ENCODE measurements around the gene CFDP1.

Gene CFDP1

GRCh38 chr16:75309899-75310430 is 123.3 kb downstream of the CFDP1 start:
- TF ChIP-seq Cebpa-rat (IDR thresholded peaks at IDR 0.05) = no peak
- Histone ChIP-seq H4K20me1 (peaks cover 32 to 100% (median 83%) of the 10 kb centered on the region in 11 experiments; a peak in 21 of 22 replicates), H3K4me1 (peaks cover 9 to 19% (median 15%) of the 10 kb centered on the region in 10 experiments), H3K9ac (no peak overlapping the region), H3K4me2 (no peak overlapping the region), H3K27ac (no peak overlapping the region), H3K27me3 (peaks cover 0 to 100% (median 0%) of the 10 kb centered on the region in 11 experiments; a peak in 10 of 22 replicates), H3K9me3 (replicated peaks in 1 of 11) (no peaks in the 10 kb centered on the region; a peak in 1 of 22 replicates), H3K36me3 (peaks cover 4 to 40% (median 15%) of the 10 kb centered on the region in 11 experiments; a peak in 17 of 22 replicates), H3K4me3 (no peak overlapping the region)

- no peaks in the 10 kb centered on the region; a peak in 1 of 22 replicates for H3K9me3 ChIP-seq (replicated peaks in 1 of 11)
- peaks cover 12 to 45% (median 20%) of the 10 kb centered on the region in 11 experiments for H3K36me3 ChIP-seq
- no peak overlapping the region for H3K4me3 ChIP-seq
- H3K27me3 ChIP-seq = peaks cover 0 to 100% (median 0%) of the 10 kb centered on the region in 11 experiments; a peak in 10 of 22 replicates
- H3K4me1 ChIP-seq = peaks cover 13 to 25% (median 20%) of the 10 kb centered on the region in 10 experiments
- peaks cover 36 to 100% (median 89%) of the 10 kb centered on the region in 11 experiments; a peak in 21 of 22 replicates for H4K20me1 ChIP-seq
- H3K27ac ChIP-seq = no peak overlapping the region
- H3K4me2 ChIP-seq = no peak overlapping the region
- no peak overlapping the region for H3K9ac ChIP-seq
- TF ChIP-seq Cebpa-rat (IDR thresholded peaks at IDR 0.05) = no peak
Measured at GRCh38 chr16:75309156-75309555, 124.1 kb downstream of the CFDP1 start.

GRCh38 chr16:75308011-75308410 is 125.3 kb downstream of the CFDP1 start:
- no peak overlapping the region for H3K4me3 ChIP-seq
- H3K4me1 ChIP-seq = peaks cover 13 to 25% (median 20%) of the 10 kb centered on the region in 10 experiments
- H4K20me1 ChIP-seq = peaks cover 35 to 99% (median 80%) of the 10 kb centered on the region in 11 experiments; a peak in 21 of 22 replicates
- no peak overlapping the region for H3K4me2 ChIP-seq
- TF ChIP-seq Cebpa-rat (IDR thresholded peaks at IDR 0.05) = no peak
- no peaks in the 10 kb centered on the region; a peak in 1 of 22 replicates for H3K9me3 ChIP-seq (replicated peaks in 1 of 11)
- H3K9ac ChIP-seq = no peak overlapping the region
- peaks cover 17 to 42% (median 22%) of the 10 kb centered on the region in 11 experiments for H3K36me3 ChIP-seq
- H3K27ac ChIP-seq = no peak overlapping the region
- peaks cover 0 to 100% (median 0%) of the 10 kb centered on the region in 11 experiments; a peak in 10 of 22 replicates for H3K27me3 ChIP-seq

GRCh38 chr16:75307506-75307905 is 125.8 kb downstream of the CFDP1 start:
- TF ChIP-seq Cebpa-rat (IDR thresholded peaks at IDR 0.05) = no peak
- Histone ChIP-seq H3K36me3 (peaks cover 19 to 42% (median 27%) of the 10 kb centered on the region in 11 experiments), H3K27me3 (peaks cover 0 to 100% (median 0%) of the 10 kb centered on the region in 11 experiments; a peak in 10 of 22 replicates), H3K4me3 (no peak overlapping the region), H3K27ac (no peak overlapping the region), H3K4me1 (peaks cover 13 to 25% (median 20%) of the 10 kb centered on the region in 10 experiments), H3K4me2 (no peak overlapping the region), H3K9me3 (replicated peaks in 1 of 11) (no peaks in the 10 kb centered on the region; a peak in 1 of 22 replicates), H3K9ac (no peak overlapping the region), H4K20me1 (peaks cover 33 to 99% (median 75%) of the 10 kb centered on the region in 11 experiments; a peak in 21 of 22 replicates)

- Histone ChIP-seq H3K4me3 (no peak overlapping the region), H3K27ac (peak overlapping the region in 1 of 11 experiments; percentile 17; a peak in 1 of 22 replicates), H3K4me2 (peak overlapping the region in 10 of 11 experiments; percentile 28 to 68 (median 59); a peak in 17 of 22 replicates), H3K9ac (no peak overlapping the region), H3K4me1 (peaks cover 13 to 25% (median 20%) of the 10 kb centered on the region in 10 experiments), H4K20me1 (peaks cover 25 to 99% (median 73%) of the 10 kb centered on the region in 11 experiments; a peak in 21 of 22 replicates), H3K36me3 (peaks cover 24 to 47% (median 40%) of the 10 kb centered on the region in 11 experiments), H3K9me3 (replicated peaks in 1 of 11) (no peaks in the 10 kb centered on the region; a peak in 1 of 22 replicates), H3K27me3 (peaks cover 0 to 100% (median 0%) of the 10 kb centered on the region in 11 experiments; a peak in 9 of 22 replicates)
- no peak for TF ChIP-seq Cebpa-rat (IDR thresholded peaks at IDR 0.05)
Measured at GRCh38 chr16:75306099-75306762, 127.1 kb downstream of the CFDP1 start.

DNA sequence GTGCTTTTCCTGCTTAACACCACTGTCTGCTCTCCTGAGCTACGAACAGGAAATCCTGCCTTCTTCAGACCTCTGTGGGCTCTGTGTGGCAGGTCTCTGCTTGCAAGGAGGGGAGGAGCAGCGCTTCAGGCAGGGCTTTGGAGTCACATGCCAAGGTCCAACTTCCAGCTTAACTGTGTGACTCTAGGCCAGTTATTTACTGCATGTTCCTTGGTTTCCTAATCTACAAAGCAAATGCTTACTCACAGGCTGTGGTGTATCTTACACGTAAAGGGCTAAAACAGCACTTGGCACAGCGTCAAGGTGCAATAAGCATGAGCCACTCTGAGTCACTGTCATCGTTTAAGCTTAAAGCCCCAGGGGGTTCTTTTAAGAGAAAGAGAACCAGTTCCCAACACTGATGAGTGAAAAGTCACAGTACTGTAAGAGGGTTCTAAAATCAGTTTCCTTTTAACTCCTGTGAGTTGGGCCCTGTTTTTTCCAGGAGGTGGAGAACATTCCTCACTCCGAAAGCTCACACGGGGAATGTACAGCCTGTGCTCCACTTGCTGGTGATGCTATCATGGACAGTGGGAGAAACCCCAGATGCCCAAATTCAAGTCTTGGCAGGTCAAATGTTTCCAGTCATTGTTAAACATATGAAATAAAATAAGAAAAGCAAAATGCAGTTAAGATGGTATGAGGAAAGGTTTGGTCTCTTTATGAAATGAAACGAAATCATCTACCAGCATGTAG is 127.8 kb downstream of the CFDP1 start:
- Histone ChIP-seq H4K20me1 (peaks cover 24 to 99% (median 66%) of the 10 kb centered on the region in 11 experiments; a peak in 21 of 22 replicates), H3K4me3 (no peak overlapping the region), H3K4me1 (peaks cover 13 to 25% (median 20%) of the 10 kb centered on the region in 10 experiments), H3K4me2 (peak overlapping the region; percentile 28 to 68 (median 58); a peak in 21 of 22 replicates), H3K9me3 (replicated peaks in 1 of 11) (no peaks in the 10 kb centered on the region; a peak in 1 of 22 replicates), H3K9ac (no peak overlapping the region; a peak in 1 of 22 replicates), H3K36me3 (peaks cover 31 to 54% (median 44%) of the 10 kb centered on the region in 11 experiments), H3K27ac (peak overlapping the region in 3 of 11 experiments; percentile 26 to 46 (median 28); a peak in 4 of 22 replicates), H3K27me3 (peaks cover 0 to 100% (median 0%) of the 10 kb centered on the region in 11 experiments; a peak in 10 of 22 replicates)
- peak in 3 of 11 experiments; percentile 31 to 73 (median 41); a peak in 3 of 22 replicates for TF ChIP-seq Cebpa-rat (IDR thresholded peaks at IDR 0.05)

- H3K4me1 ChIP-seq = peaks cover 13 to 25% (median 20%) of the 10 kb centered on the region in 10 experiments
- H3K4me2 ChIP-seq = peak overlapping the region; percentile 28 to 68 (median 58); a peak in 21 of 22 replicates
- H3K4me3 ChIP-seq = no peak overlapping the region
- H3K27me3 ChIP-seq = peaks cover 0 to 100% (median 0%) of the 10 kb centered on the region in 11 experiments; a peak in 9 of 22 replicates
- H3K36me3 ChIP-seq = peaks cover 39 to 59% (median 50%) of the 10 kb centered on the region in 11 experiments
- peak overlapping the region in 3 of 11 experiments; percentile 26 to 46 (median 28); a peak in 4 of 22 replicates for H3K27ac ChIP-seq
- no peak overlapping the region for H3K9ac ChIP-seq
- H4K20me1 ChIP-seq = peaks cover 23 to 99% (median 67%) of the 10 kb centered on the region in 11 experiments; a peak in 21 of 22 replicates
- no peaks in the 10 kb centered on the region for H3K9me3 ChIP-seq (replicated peaks in 1 of 11)
- no peak for TF ChIP-seq Cebpa-rat (IDR thresholded peaks at IDR 0.05)
Measured at GRCh38 chr16:75304521-75305363, 128.6 kb downstream of the CFDP1 start.

Data from BLaER1 treated with 17β-estradiol and CSF1 and Interleukin-3, amounts not matched to agents 10 nM and 100 nM (cell line).